SHP77 (cell line): Measurements from ENCODE around the gene NEURL1.
A peak's percentile ranks its signal among the peaks of the same experiment; 100 is the strongest.

Source experiments
- DNase-seq, 2 experiments: peaks; one replicate each; lab custom pipeline; 2025; lab: John Stamatoyannopoulos, UW

Gene NEURL1

DNA sequence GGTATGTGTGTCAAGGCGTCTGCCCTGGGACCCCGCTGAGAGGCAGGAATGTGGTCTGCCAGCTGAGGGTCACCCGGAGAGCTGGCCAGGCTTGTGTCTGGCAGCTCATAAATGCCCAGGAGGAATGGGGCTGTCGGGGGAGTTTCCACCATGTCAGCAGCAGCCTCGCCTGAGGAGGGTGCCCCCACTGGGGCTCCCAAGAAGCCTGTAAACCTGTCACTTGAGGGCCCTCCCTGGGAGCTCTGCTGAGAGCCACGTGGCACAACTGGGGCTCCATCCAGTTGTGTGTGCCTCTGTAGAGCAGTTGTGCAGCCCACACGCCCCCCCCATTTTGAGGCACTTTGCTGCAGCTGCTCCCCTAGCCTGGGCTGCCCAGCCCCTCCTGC, 70.6 kb downstream of the NEURL1 start:
- no peak for DNase-seq

- DNase-seq = peak; percentile 25 to 26
Observed at GRCh38 chr10:103564776-103565520, 71.4 kb downstream of the NEURL1 start.

- no peak for DNase-seq
Observed at GRCh38 chr10:103566536-103566935, 73.0 kb downstream of the NEURL1 start.

- DNase-seq = no peak
Observed at GRCh38 chr10:103568505-103568904, 75.0 kb downstream of the NEURL1 start.

DNA sequence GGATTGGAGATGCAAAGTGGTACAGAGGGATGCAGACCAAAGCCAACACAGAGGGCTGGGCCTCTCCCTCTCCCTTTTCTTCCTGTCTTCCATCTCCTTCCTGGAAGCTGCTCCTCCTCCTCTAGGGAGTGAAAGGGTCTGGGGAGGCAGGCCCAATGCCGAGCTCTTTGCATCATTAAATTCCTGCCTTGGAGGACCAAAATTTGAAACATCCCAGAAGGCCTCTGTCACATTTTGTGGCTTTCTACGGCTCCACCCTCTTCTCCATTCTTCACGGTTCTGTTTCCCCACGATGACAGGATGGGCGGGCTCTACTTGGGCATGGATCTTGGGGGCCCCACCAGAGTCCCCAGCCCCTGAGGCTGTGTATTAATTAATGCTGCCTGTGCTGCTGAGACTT, 76.4 kb downstream of the NEURL1 start:
- no peak for DNase-seq

DNA sequence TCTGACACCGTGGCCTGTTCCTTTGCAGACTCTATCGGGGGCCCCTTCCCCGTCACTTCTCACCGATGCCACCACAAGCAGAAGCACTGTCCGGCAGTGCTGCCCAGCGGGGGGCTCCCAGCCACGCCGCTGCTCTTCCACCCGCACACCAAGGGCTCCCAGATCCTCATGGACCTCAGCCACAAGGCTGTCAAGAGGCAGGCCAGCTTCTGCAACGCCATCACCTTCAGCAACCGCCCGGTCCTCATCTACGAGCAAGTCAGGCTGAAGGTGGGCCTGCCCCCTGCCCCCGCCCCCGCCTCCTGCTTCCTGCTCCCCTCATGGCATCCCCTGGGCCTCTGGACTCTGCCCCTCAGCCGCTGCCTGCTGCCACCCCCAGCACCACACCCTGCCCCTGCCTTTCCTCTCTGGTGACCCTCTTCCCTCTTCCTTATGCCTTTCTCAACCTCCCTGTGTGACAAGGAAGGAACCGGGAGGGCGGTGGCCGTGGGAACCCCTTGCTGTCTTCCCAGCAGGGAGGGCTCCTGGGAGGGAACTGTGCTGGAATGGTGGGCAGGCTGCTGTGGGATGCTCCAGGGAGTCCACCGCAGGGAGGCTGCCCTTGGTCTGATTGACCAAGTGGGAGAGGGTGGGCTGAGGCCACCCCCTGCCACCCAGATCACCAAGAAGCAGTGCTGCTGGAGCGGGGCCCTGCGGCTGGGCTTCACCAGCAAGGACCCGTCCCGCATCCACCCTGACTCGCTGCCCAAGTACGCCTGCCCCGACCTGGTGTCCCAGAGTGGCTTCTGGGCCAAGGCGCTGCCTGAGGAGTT, 77.5 kb downstream of the NEURL1 start:
- DNase-seq = no peak

DNA sequence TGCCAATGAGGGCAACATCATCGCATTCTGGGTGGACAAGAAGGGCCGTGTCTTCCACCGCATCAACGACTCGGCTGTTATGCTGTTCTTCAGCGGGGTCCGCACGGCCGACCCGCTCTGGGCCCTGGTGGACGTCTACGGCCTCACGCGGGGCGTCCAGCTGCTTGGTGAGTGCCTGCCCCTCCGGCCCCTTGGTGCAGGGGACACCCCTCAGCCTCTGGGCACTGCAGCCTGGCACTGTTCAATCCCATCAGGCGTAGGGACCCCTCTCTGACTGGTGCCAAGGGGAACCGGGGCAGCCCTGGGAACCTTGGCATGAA, 78.1 kb downstream of the NEURL1 start:
- no peak for DNase-seq

DNA sequence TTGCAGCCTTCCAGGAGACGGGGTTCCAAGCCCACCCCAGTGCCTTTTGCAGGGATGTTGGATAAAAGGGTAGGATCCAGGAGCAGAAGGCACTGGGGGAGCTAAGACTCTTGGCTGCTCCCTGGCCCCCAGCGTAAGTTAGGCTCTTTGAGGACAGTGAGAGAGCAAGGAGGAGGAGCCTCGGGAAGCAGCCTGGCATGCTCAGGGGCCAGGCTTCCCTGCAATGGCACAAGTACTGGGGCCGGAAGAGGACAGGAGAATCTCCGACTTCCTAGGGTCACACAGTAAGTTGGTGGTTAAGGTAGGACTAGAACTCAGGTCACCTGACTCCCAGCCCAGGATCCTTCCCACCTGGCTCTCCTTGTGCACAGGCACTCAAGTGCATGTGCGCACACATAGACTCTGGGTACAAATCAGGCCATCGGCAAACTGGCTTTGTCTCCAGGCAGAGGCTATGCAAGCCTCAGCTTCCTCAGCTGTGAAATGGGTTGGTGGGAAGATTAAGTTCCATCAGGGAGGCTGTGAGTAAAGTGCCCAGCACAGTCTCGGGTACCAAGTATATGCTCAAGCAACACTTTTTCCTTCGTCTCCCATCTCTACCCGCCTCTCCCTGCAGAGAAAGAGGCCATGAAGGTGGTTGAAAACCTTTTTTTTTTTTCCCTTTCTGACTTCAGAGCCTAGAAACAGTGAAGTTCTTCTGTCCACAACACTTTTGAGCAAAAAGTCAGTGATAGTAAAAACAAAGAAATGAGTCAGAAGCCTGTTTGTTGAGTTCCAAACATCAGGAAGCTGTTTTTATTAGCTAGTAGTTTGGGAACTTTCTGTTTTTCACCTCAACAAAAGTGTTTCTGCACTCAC, 79.1 kb downstream of the NEURL1 start:
- DNase-seq = no peak

DNA sequence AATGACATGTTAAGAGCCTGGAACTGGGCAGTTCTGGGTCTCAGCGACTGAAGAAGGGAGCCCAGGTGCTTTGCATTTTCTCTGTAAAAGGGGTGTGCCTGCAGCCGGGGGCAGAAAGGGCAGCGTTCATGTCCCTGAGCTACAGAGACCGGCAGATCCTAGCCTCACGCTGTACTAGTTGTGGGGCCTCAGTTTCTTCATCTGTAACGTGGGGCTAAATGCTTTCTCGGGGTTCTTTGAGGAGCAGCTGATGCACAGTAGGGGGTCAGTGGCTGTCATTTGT, 79.6 kb downstream of the NEURL1 start:
- DNase-seq = no peak

DNA sequence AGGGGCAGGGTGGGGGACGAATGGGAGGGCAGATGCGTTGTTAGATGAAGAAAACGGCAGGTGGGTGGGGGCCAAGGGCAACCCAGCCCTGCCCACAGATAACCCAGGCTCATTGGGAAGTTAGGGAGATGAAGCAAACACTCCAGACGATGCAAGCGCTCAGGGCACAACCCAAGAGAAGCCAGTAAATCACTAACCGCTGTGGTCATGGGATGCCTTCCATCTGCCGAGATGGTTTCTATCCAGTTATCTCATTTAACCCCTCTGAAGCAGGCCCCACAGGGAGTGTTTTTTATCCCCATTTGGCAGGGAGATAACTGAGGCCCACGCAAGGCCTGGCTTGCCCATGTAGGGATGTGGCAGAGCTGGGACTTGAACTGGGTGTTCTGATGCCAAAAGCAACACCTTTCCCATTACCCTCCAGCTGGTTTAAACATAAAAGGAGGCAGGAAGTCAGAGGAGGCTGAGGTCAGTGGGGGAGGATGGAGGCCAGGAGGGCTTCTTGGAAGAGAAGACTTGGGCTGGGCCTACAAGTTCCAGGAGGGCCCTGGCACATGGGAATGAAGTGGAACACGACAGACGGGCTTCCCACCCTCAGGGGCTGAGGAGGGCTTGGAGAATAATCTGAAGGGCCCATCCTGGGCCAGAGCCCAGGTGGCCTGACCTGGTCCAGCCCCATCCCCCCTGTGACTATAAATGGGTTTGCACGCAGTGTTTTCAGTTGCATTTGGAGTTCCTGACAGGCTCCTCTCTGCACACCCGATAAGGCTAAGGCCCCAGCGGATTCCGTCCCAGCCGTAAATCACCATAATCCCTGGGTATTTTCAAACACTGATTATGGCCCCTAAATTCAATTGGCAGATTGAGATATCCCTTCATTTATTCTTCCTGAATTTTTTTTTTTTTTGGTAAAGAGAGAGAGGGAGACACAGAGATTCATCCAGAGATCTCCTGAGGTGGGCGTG, 80.9 kb downstream of the NEURL1 start:
- DNase-seq = no peak

DNA sequence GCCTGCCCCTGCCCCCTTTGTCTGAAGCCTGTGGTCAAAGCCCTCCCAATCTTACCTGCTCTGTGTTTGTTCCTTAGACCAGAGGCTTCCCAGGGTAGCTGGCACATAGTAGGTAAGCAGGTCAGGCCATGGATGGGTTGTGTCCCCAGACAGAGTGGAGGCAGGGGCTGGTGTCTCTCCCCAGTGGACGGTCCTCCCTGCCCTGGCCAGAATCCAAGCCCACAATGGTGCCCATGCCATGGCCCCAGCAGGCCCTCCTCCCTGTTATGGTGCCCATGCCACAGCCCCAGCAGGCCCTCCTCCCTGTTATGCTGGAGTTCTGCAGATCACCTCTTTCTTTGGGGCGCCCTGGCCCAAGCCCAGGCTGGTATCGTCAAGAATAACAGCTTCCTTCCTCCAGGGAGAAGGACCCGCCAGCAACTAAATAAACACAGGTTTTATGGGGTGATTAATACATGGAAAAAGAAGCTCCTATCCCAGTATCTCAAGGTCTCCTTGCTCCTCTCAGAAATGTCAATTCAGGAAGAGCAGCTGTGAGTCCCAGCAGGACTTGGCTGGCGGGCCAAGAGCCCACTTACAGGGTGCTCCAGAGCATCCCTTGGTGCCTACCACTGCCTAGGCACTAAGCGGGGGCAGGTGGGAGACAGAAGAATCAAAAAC, 82.0 kb downstream of the NEURL1 start:
- DNase-seq = peak in 1 of 2 experiments; percentile 37

DNA sequence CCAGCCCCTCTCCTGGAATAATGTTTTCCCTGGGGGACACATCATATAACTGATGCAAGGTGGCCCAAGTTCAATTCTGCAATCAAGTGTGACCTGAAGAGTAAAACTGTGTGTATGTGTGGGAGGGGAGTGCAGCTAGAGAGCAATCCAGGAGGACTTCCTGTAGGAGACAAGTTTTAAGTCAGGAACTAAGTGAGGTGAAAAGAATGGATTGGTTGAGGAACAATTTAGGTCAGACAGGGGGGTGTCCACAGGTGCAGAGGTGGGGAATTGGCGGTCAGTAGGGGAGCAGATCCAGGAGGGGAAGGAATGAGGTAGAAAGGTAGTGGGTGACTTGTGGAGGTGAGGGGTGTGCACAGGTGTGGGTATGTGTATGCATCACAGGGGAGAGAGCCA, 82.6 kb downstream of the NEURL1 start:
- no peak for DNase-seq

- peak; percentile 88 to 90 for DNase-seq
Observed at GRCh38 chr10:103576862-103577261, 83.4 kb downstream of the NEURL1 start.

GRCh38 chr10:103578782-103579382, 85.4 kb downstream of the NEURL1 start:
- DNase-seq = peak in 1 of 2 experiments; percentile 33

DNA sequence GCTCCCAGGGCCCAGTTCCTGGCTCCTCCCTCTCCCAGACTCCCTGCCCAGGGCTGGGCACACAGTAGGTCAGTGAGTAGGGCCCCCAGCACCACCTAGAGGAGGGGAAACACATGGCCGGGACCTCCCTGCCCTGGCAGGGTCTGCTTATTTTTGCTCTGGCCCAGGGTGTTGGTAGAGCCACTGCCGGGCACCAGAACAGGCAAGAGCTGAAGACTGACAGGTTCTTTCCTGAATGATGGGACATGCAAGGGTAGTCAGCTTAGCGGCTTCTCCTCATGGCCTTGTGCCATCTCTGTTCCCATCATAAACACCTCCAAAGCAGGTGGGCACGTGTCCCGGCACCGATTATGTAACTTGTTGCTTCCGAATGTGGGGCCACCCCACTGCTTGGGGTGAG, 86.5 kb downstream of the NEURL1 start:
- no peak for DNase-seq

DNA sequence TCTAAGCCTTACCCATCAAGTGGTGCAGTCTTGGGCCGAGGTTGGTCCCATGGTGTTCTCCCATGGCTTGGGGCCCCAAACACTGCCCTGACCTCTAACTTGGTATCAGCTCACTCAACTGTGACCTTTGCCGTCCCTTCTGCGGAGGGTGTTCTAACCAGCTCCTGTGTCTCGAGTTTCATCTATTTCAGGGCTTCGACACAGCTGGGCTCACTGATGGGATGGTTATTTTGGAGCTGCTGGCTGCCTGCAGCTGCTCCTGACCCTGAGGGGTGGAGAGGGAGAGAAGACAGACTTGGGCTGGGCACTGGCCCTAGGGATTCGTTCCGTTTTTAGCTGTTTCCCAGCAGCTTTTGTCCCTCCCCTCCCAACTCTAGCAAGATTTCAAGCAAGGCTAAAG, 86.9 kb downstream of the NEURL1 start:
- DNase-seq = no peak

DNA sequence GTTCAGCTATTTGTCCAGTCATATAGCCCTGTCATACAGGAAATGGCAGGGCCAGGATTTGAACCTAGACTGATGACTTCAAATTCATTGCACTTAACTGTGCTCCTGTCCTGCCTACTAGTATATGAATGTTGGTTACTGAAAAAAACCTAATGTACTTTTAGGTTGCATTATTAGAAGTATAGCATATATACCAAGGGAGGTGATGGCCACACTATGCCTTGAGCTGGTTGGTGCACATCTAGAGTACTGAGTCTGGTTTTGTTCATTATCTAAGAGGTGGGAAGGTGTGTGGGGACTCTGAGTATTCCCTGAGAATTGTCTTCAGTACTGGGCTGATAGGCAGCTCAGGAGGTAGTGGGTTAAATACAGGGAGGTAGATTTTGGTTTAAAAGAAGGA, 88.0 kb downstream of the NEURL1 start:
- no peak for DNase-seq

- no peak for DNase-seq
Observed at GRCh38 chr10:103582331-103583123, 89.0 kb downstream of the NEURL1 start.

DNA sequence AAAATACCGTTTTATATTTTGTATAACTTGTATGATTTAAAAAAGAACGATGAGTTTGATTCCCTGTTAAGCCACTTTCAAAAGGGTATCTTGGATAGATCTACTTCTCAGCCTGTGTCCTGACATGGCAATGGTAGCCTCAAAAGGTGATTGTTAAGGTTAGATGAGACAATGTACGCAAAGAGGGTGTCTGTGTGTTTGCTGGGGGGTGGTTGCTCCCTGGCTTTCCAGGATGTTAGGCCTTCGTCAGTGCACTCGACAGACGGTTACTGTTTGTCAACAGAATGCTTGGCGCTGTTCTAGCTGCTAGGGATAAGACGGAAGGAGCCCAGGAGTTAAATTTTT, 90.3 kb downstream of the NEURL1 start:
- no peak for DNase-seq
